ENCODE data around the gene TVP23A. TPM values are rescaled to one million over a fixed set of nuclear protein-coding genes. Genes with fewer than 3 reads are reported as not detected.
"Not testable (repeated sequence)": the region's sequence is repeated elsewhere in the genome, so short reads cannot be mapped to it uniquely, and the experiment has no call there.

The TVP23A gene
- total RNA-seq, 2 donors from 2014 or later: not detected

DNA sequence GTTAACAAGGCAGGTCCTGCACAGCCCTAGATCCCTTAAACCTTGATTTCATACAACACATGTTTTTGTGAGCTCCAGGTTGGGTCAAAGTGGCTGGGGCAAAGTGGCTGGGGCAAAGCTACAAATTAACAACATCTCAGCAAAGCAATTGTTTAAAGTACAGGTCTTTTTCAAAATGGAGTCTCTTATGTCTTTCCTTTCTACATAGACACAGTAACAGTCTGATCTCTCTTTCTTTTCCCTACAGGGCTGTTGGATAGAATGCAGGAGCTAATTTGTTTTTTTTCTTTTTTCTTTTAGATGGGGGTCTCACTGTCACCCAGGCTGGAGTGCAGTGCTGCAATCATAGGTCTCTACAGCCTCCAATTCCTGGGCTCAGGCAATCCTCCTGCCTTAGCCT is 11.6 kb upstream of the TVP23A start:
- not testable (repeated sequence) for ATAC-seq; H3K4me3 Mint-ChIP-seq; H3K9me3 ChIP-seq (ENCODE audit: control insufficient read depth, low read length, poor library complexity, severe bottlenecking); H3K36me3 Mint-ChIP-seq (ENCODE audit: low read depth); H3K27ac Mint-ChIP-seq; H3K4me1 Mint-ChIP-seq; DNase-seq
- peaks cover 18% of the 10 kb centered on the region for H3K27me3 Mint-ChIP-seq

DNA sequence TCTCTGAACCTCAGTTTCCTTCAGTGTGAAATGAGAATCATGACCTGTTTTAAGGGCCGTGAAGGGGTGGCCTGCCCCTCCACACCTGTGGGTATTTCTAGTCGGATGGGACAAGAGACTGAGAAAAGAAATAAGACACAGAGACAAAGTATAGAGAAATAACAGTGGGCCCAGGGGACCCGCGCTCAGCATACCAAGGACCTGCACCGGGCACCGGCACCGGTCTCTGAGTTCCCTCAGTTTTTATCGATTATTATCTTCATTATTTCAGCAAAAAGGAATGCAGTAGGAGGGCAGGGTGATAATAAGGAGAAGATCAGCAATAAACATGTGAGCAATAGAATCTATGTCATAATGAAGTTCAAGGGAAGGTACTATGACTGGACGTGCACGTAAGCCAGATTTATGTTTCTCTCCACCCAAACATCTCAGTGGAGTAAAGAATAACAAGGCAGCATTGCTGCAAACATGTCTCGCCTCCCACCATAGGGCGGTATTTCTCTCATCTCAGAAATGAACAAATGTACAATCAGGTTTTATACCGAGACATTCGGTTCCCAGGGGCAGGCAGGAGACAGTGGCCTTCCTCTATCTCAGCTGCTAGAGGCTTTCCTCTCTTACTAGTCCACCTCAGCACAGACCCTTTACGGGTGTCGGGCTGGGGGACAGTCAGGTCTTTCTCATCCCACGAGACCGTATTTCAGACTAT is 10.9 kb upstream of the TVP23A start:
- H3K4me3 Mint-ChIP-seq; H3K4me1 Mint-ChIP-seq; ATAC-seq; H3K27ac Mint-ChIP-seq; H3K36me3 Mint-ChIP-seq (ENCODE audit: low read depth); DNase-seq; H3K9me3 ChIP-seq (ENCODE audit: control insufficient read depth, low read length, poor library complexity, severe bottlenecking): not testable (repeated sequence)
- peaks cover 13% of the 10 kb centered on the region for H3K27me3 Mint-ChIP-seq

- peaks cover 4% of the 10 kb centered on the region for H3K4me1 Mint-ChIP-seq
- peaks cover 7% of the 10 kb centered on the region for H3K27me3 Mint-ChIP-seq
- H3K27ac Mint-ChIP-seq: no peak overlapping the region
- DNase-seq (no peak), ATAC-seq (no peak)
- no peaks in the 10 kb centered on the region for H3K36me3 Mint-ChIP-seq (ENCODE audit: low read depth)
- H3K9me3 ChIP-seq (ENCODE audit: control insufficient read depth, low read length, poor library complexity, severe bottlenecking): no peaks in the 10 kb centered on the region
- no peak overlapping the region for H3K4me3 Mint-ChIP-seq
Measured at GRCh38 chr16:10828851-10829366, 10.3 kb upstream of the TVP23A start.

- Mint-ChIP-seq H3K4me1 (peaks cover 4% of the 10 kb centered on the region), H3K4me3 (no peak overlapping the region), H3K27me3 (peaks cover 6% of the 10 kb centered on the region), H3K36me3 (ENCODE audit: low read depth) (no peaks in the 10 kb centered on the region), H3K27ac (no peak overlapping the region)
- no peak for DNase-seq
- H3K9me3 ChIP-seq (ENCODE audit: control insufficient read depth, low read length, poor library complexity, severe bottlenecking): no peaks in the 10 kb centered on the region
- no peak for ATAC-seq
Measured at GRCh38 chr16:10827691-10828341, 9.2 kb upstream of the TVP23A start.

DNA sequence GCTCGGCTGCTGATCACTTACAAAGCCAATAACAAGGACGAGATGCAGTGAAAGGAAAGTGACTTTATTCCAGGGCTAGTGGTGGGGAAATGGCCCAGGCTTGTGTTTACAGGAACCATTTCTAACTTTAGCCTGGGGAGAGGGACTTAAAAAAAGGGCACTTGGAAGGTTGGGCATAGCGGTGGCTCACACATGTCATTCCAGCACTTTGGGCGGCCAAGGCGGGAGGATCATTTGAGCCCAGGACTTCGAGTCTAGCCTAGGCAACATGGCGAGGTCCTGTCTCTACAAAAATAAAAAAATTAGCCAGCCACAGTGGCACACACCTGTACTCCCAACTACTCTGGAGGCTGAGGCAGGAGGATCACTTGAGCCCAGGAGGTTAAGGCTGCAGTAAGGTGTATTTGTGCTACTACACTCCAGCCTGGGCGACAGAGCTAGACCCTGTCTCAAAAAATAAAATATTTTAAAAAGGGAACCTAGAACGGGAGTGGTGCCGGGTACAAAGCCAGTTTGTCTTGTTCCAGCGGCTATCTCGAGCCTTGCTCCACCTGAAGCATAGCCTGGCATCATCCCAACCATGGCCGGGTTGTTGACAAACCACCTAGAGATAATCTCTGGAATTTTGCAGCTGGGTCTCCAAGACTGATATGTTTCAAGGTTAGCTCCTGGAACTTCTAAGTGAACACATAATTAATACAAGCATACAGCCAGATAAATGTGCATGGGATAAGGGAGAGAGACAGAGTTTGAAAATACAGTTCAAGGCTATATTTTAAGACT is 5.7 kb upstream of the TVP23A start:
- peaks cover 2% of the 10 kb centered on the region for H3K27me3 Mint-ChIP-seq
- H3K4me1 Mint-ChIP-seq: peaks cover 4% of the 10 kb centered on the region
- H3K27ac Mint-ChIP-seq: no peak overlapping the region
- no peaks in the 10 kb centered on the region for H3K36me3 Mint-ChIP-seq (ENCODE audit: low read depth)
- DNase-seq (no peak), ATAC-seq (no peak)
- no peaks in the 10 kb centered on the region for H3K9me3 ChIP-seq (ENCODE audit: control insufficient read depth, low read length, poor library complexity, severe bottlenecking)
- H3K4me3 Mint-ChIP-seq: no peak overlapping the region

DNA sequence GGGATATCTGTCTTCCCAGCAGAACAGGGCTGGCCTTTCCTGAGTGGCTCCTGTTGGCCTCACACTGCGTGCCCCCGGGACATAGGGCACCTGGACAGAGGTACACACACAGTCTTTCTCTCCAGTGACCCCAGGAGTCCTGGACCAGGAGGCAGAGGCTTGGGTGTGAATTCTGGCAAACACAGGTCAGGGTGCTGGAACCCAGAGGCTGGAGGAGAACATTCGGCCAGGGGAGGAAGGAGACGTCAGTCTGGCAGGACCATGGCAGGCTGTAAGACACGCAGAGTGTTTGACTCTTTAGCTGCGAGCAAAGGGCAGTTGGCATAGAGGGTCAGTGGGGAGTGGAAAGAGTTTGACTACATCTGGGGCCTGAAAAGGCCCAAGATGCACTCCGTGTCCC is 4.1 kb upstream of the TVP23A start:
- Mint-ChIP-seq H3K36me3 (ENCODE audit: low read depth) (no peaks in the 10 kb centered on the region), H3K4me3 (no peak overlapping the region), H3K27me3 (peaks cover 2% of the 10 kb centered on the region), H3K27ac (no peak overlapping the region), H3K4me1 (peaks cover 3% of the 10 kb centered on the region)
- no peak for ATAC-seq
- no peak for DNase-seq
- no peaks in the 10 kb centered on the region for H3K9me3 ChIP-seq (ENCODE audit: control insufficient read depth, low read length, poor library complexity, severe bottlenecking)

DNA sequence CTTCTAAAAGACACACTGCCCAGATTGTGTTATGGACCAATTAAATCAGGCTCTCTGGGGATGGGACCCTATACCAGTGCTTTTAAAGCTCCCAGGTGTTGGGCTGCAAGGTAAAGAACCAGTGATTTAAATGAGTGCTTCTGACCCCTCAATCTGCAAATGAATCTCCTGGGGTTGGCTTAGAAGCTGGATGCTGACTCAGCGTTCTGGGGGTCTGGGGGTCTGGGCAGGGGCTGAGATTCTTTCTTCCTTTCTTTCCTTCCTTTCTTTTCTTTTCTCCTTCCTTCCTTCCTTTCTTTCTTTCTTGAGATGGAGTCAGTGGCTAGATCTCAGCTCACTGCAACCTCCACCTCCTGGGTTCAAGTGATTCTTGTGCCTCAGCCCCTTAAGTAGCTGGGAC is 2.0 kb upstream of the TVP23A start:
- Mint-ChIP-seq H3K4me3 (no peak overlapping the region), H3K27me3 (peaks cover 6% of the 10 kb centered on the region), H3K4me1 (peaks cover 3% of the 10 kb centered on the region), H3K27ac (no peak overlapping the region), H3K36me3 (ENCODE audit: low read depth) (no peaks in the 10 kb centered on the region)
- DNase-seq: no peak
- ATAC-seq: no peak
- no peaks in the 10 kb centered on the region for H3K9me3 ChIP-seq (ENCODE audit: control insufficient read depth, low read length, poor library complexity, severe bottlenecking)

GRCh38 chr16:10817514-10817913 is 1.1 kb downstream of the TVP23A start:
- Mint-ChIP-seq H3K4me1 (peaks cover 4% of the 10 kb centered on the region), H3K4me3 (no peak overlapping the region), H3K27me3 (peaks cover 6% of the 10 kb centered on the region), H3K36me3 (ENCODE audit: low read depth) (no peaks in the 10 kb centered on the region), H3K27ac (no peak overlapping the region)
- no peak for DNase-seq
- no peaks in the 10 kb centered on the region for H3K9me3 ChIP-seq (ENCODE audit: control insufficient read depth, low read length, poor library complexity, severe bottlenecking)
- ATAC-seq: no peak

DNA sequence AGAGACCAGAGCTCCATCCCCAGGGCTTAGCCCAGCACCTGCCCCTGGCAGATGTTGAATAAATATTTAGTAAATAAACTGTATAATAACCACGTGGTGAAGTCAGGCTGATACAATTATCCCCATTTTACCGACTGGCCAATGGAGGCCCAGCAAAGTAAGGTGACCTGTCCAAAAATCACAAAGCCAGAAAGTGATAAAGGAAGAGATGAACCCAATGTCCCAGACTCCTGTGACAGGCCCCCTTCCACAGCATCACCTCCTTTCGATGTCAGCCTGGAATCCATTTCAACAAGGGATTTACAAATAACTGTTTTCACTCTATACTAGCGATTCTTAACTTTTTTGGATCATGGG is 5.5 kb downstream of the TVP23A start:
- Mint-ChIP-seq H3K27ac (peak overlapping the region; percentile 14), H3K4me3 (no peak overlapping the region), H3K36me3 (ENCODE audit: low read depth) (no peaks in the 10 kb centered on the region), H3K4me1 (peaks cover 3% of the 10 kb centered on the region), H3K27me3 (peaks cover 6% of the 10 kb centered on the region)
- no peak for DNase-seq
- no peak for ATAC-seq
- no peaks in the 10 kb centered on the region for H3K9me3 ChIP-seq (ENCODE audit: control insufficient read depth, low read length, poor library complexity, severe bottlenecking)

DNA sequence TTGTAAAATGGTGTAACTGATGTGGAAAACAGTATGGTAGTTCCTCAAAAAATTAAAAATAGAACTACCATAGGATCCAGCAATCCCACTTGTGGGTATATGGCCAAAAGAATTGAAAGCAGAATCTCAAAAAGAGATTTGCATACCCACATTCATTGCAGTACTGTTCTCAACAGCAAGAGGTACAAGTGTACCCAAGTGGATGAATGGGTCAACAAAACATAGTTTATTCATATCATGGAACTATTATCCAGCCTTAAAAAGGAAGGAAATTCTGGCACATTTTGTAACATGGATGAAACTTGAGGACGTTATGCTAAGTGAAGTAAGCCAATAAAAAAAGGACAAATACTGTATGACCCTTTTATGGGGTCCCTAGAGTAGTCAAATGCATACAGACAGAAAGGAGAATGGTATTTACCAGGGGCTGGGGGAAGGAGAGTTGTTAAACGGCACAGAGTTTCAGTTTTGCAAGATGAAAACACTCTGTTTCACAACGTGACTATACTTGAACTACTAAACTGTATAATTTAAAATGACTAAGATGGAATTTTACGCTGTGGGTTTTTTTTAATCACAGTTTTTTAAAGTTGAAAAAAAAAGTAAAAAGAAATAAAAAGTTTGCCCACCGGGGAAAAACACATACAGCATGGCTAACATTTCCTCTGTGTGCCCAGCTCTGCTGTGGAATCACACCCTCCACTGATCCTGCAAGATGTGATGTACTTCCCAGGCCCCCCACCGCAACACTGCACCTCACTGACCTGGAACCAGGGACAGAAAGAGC is 6.1 kb downstream of the TVP23A start:
- peak overlapping the region; percentile 14 for H3K27ac Mint-ChIP-seq
- H3K27me3 Mint-ChIP-seq: peaks cover 2% of the 10 kb centered on the region
- no peaks in the 10 kb centered on the region for H3K36me3 Mint-ChIP-seq (ENCODE audit: low read depth)
- ATAC-seq (no peak), DNase-seq (no peak)
- no peak overlapping the region for H3K4me3 Mint-ChIP-seq
- H3K4me1 Mint-ChIP-seq: peaks cover 3% of the 10 kb centered on the region
- no peaks in the 10 kb centered on the region for H3K9me3 ChIP-seq (ENCODE audit: control insufficient read depth, low read length, poor library complexity, severe bottlenecking)

DNA sequence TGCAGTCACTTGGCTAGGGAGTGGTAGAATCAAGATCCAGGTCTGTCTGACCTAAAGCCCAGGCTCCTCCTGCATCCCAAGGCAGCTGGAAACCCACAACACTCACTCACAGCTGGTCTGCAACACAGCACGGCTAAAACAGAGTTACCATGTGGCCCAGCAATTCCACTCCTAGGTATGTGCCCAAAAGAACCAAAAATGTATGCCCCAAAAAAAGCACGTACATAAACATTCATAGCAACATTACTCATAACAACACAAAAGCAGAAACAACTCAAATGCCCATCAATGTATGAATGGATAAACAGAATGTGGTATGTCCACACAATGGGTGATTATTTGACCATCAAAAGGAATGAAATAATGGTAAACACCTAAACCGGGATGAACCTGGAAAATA is 8.9 kb downstream of the TVP23A start:
- ATAC-seq (no peak), DNase-seq (no peak)
- H3K9me3 ChIP-seq (ENCODE audit: control insufficient read depth, low read length, poor library complexity, severe bottlenecking): no peaks in the 10 kb centered on the region
- H3K27me3 Mint-ChIP-seq: peaks cover 10% of the 10 kb centered on the region
- no peak overlapping the region for H3K4me3 Mint-ChIP-seq
- H3K36me3 Mint-ChIP-seq (ENCODE audit: low read depth): no peaks in the 10 kb centered on the region
- H3K27ac Mint-ChIP-seq: no peak overlapping the region
- peaks cover 3% of the 10 kb centered on the region for H3K4me1 Mint-ChIP-seq

DNA sequence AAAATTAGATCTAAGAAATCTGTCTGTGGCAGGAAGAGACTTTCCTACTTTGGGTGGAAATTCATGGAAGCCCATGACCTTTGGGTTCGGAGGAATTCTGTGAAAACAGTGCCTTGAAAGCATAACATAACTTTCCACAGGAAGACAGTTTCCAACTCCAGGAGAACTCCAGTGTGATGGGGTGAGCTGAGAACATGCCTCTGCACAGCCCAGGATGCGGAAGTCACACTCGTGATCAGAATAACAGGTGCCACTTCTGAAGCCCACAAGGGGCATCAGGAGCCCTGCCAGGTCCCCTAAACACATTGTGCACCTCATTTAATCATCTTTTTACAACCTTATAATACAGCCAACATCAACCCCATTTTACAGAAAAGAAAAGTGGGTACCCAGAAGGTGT is 9.7 kb downstream of the TVP23A start:
- no peak for DNase-seq
- H3K4me1 Mint-ChIP-seq: peaks cover 3% of the 10 kb centered on the region
- no peaks in the 10 kb centered on the region for H3K36me3 Mint-ChIP-seq (ENCODE audit: low read depth)
- ATAC-seq: no peak
- H3K27me3 Mint-ChIP-seq: peaks cover 16% of the 10 kb centered on the region
- H3K9me3 ChIP-seq (ENCODE audit: control insufficient read depth, low read length, poor library complexity, severe bottlenecking): no peaks in the 10 kb centered on the region
- H3K27ac Mint-ChIP-seq: no peak overlapping the region
- H3K4me3 Mint-ChIP-seq: no peak overlapping the region

GRCh38 chr16:10808218-10808617 is 10.4 kb downstream of the TVP23A start:
- no peaks in the 10 kb centered on the region for H3K9me3 ChIP-seq (ENCODE audit: control insufficient read depth, low read length, poor library complexity, severe bottlenecking)
- ATAC-seq (no peak), DNase-seq (no peak)
- Mint-ChIP-seq H3K27me3 (peaks cover 16% of the 10 kb centered on the region), H3K27ac (no peak overlapping the region), H3K4me1 (peaks cover 3% of the 10 kb centered on the region), H3K36me3 (ENCODE audit: low read depth) (no peaks in the 10 kb centered on the region), H3K4me3 (no peak overlapping the region)

All from T-helper 17 cell (primary cell).